Caco-2 (cell line): Measurements from ENCODE around the gene PPP1R27. TPM values are rescaled to one million over a fixed set of nuclear protein-coding genes. Genes with fewer than 3 reads are reported as not detected.

Experiments used
- BruUV-seq: library from RNA; stranded (reverse); fragments of 400-500 nt; replicated peaks from 2 replicates; lab custom pipeline; 2021; lab: Mats Ljungman, UMichigan
- CTCF ChIA-PET: fragments of 300-600 bp; sonication (Branson Sonifier 250); formaldehyde crosslinking; loops from one replicate; lab custom pipeline; 2022; ENCODE audit warnings: antibody characterized with exemption; lab: Charles Lee
- POLR2A ChIA-PET: fragments of 300-600 bp; sonication (Branson Sonifier 250); formaldehyde crosslinking; loops from one replicate; lab custom pipeline; 2022; ENCODE audit warnings: antibody characterized with exemption; lab: Charles Lee
- DNase-seq, 2 experiments: peaks; one replicate each; pipeline versions ENCODE4 v3.0.0 to v3.0.0-alpha.2; 2020 to 2022
- H3K27me3 ChIP-seq: replicated peaks from 2 replicates; pipeline ENCODE4 v1.6.0; 2011; ENCODE audit warnings: low read length; ENCODE audit not compliant: control insufficient read depth, insufficient read depth
- H3K36me3 ChIP-seq: 2 replicates; pipeline ENCODE4 v1.5.1; 2011; ENCODE audit warnings: low read length; ENCODE audit not compliant: control insufficient read depth, insufficient read depth
- H3K4me1 ChIP-seq: fragments of 250-450 bp; sonication (Bioruptor Pico); 2 replicates; pipeline ENCODE4 v1.5.1; 2020; ENCODE audit warnings: mild to moderate bottlenecking
- H3K4me3 ChIP-seq: 2 replicates; pipeline ENCODE4 v1.5.1; 2011; ENCODE audit warnings: low read depth, mild to moderate bottlenecking, control low read depth, low read length
- H3K9me3 ChIP-seq: fragments of 250-450 bp; sonication (Bioruptor Pico); 2 replicates; pipeline ENCODE4 v1.5.1; 2020; ENCODE audit warnings: mild to moderate bottlenecking, moderate library complexity
- H3K27ac Mint-ChIP-seq: one replicate; pipeline ENCODE4 v1.8.0; 2022; ENCODE audit warnings: mixed read lengths; ENCODE audit not compliant: unreplicated experiment
- H3K27me3 Mint-ChIP-seq: one replicate; pipeline ENCODE4 v1.8.0; 2022; ENCODE audit warnings: mixed read lengths; ENCODE audit not compliant: insufficient read depth, unreplicated experiment
- H3K36me3 Mint-ChIP-seq: one replicate; pipeline ENCODE4 v1.8.0; 2022; ENCODE audit warnings: mild to moderate bottlenecking, mixed read lengths; ENCODE audit not compliant: insufficient read depth, unreplicated experiment
- H3K4me1 Mint-ChIP-seq: one replicate; pipeline ENCODE4 v1.8.0; 2022; ENCODE audit warnings: low read depth, mixed read lengths; ENCODE audit not compliant: unreplicated experiment
- H3K4me3 Mint-ChIP-seq: one replicate; pipeline ENCODE4 v1.8.0; 2022; ENCODE audit warnings: mild to moderate bottlenecking, moderate library complexity, mixed read lengths; ENCODE audit not compliant: unreplicated experiment
- H3K9me3 Mint-ChIP-seq: one replicate; pipeline ENCODE4 v1.8.0; 2022; ENCODE audit warnings: mixed read lengths; ENCODE audit not compliant: unreplicated experiment
- CTCF ChIP-seq, 2 experiments: fragments of 200-600 bp in 1 of 2; IDR thresholded peaks; 1 replicate in 1 of 2; 2 replicates in 1 of 2; pipeline versions ENCODE4 v1.5.1 to v1.8.0; 2011 to 2022; ENCODE audit warnings: antibody characterized with exemption in 1 of 2, control low read depth in 1 of 2, inconsistent platforms in 1 of 2, low read depth in 1 of 2, low read length in 1 of 2, mild to moderate bottlenecking in 1 of 2, moderate library complexity in 1 of 2; ENCODE audit not compliant: insufficient read depth in 1 of 2, severe bottlenecking in 1 of 2, unreplicated experiment in 1 of 2
- intact Hi-C: fragments of 100-400 bp; cut with micrococcal nuclease; formaldehyde crosslinking; loops from one replicate; pipeline ENCODE4 v1.10.0; 2022; ENCODE audit not compliant: unreplicated experiment
- total RNA-seq: library from RNA; stranded (reverse); gene quantifications from 2 replicates; pipeline ENCODE4 v1.2.3, GENCODE V29; 2022

The PPP1R27 gene
- total RNA-seq, 1 experiment from 2014 or later, result 0.93 TPM

GRCh38 chr17:81865733-81866439 lies 31.0 kb upstream of the PPP1R27 start:
- Histone ChIP-seq H3K9me3 (no peaks in the 10 kb centered on the region), H3K4me1 (peaks cover 48% of the 10 kb centered on the region), H3K27me3 (no peaks in the 10 kb centered on the region), H3K36me3 (peaks cover 4% of the 10 kb centered on the region; the same call in 1 of the 2 replicates), H3K4me3 (no peak overlapping the region)
- Mint-ChIP-seq H3K27ac (peak overlapping the region; percentile 90), H3K4me3 (peak overlapping the region; percentile 22), H3K9me3 (no peaks in the 10 kb centered on the region), H3K27me3 (no peaks in the 10 kb centered on the region), H3K36me3 (peaks cover 95% of the 10 kb centered on the region), H3K4me1 (peaks cover 27% of the 10 kb centered on the region)
- intact Hi-C loops, result no loop called here
- no TSS peak for BruUV-seq
- no peak for TF ChIP-seq CTCF (IDR thresholded peaks at IDR 0.05; ENCODE audit: insufficient read depth in 1 of 2, low read depth in 1 of 2, low read length in 1 of 2, severe bottlenecking in 1 of 2, unreplicated experiment in 1 of 2)
- ChIA-PET POLR2A (no interaction called here), CTCF (interaction anchor here (0.6 kb wide), 1 partner anchor 266 kb away, joined by 4 read pairs; no protein-coding TSS in a partner anchor)
- DNase-seq, result no peak

- Mint-ChIP-seq H3K4me3 (peak overlapping the region; percentile 22), H3K4me1 (peaks cover 27% of the 10 kb centered on the region), H3K27ac (peak overlapping the region; percentile 90), H3K9me3 (no peaks in the 10 kb centered on the region), H3K27me3 (no peaks in the 10 kb centered on the region), H3K36me3 (peaks cover 98% of the 10 kb centered on the region)
- H3K4me1 ChIP-seq, result peaks cover 48% of the 10 kb centered on the region
- H3K4me3 ChIP-seq, result no peak overlapping the region
- ChIA-PET POLR2A (no interaction called here), CTCF (interaction anchor here (0.6 kb wide), 1 partner anchor 267 kb away, joined by 4 read pairs; no protein-coding TSS in a partner anchor)
- no peak for TF ChIP-seq CTCF (IDR thresholded peaks at IDR 0.05; ENCODE audit: insufficient read depth in 1 of 2, low read depth in 1 of 2, low read length in 1 of 2, severe bottlenecking in 1 of 2, unreplicated experiment in 1 of 2)
- no peaks in the 10 kb centered on the region for H3K9me3 ChIP-seq
- intact Hi-C loops, result no loop called here
- no peaks in the 10 kb centered on the region for H3K27me3 ChIP-seq
- no peak for DNase-seq
- peaks cover 4% of the 10 kb centered on the region; the same call in 1 of the 2 replicates for H3K36me3 ChIP-seq
- BruUV-seq, result no TSS peak
Observed at GRCh38 chr17:81865358-81865732, 30.5 kb upstream of the PPP1R27 start.

- H3K36me3 ChIP-seq, result peaks cover 2% of the 10 kb centered on the region
- intact Hi-C loops, result no loop called here
Observed at GRCh38 chr17:81863833-81864768, 29.3 kb upstream of the PPP1R27 start.

More at GRCh38 chr17:81863833-81864768, 29.3 kb upstream of the PPP1R27 start:
- Histone ChIP-seq H3K4me3 (no peak overlapping the region), H3K27me3 (no peaks in the 10 kb centered on the region), H3K4me1 (peaks cover 38% of the 10 kb centered on the region), H3K9me3 (no peaks in the 10 kb centered on the region)
- CTCF ChIA-PET, result interaction anchor here (0.6 kb wide), 1 partner anchor 9 kb away, joined by 3 read pairs; no protein-coding TSS in a partner anchor
- Mint-ChIP-seq H3K27ac (peak overlapping the region; percentile 55), H3K36me3 (peaks cover 98% of the 10 kb centered on the region), H3K4me1 (peaks cover 27% of the 10 kb centered on the region), H3K9me3 (no peaks in the 10 kb centered on the region), H3K27me3 (no peaks in the 10 kb centered on the region), H3K4me3 (peak overlapping the region; percentile 33)
- POLR2A ChIA-PET, result no interaction called here
- peak in 1 of 2 experiments; percentile 45 for DNase-seq
- no peak for TF ChIP-seq CTCF (IDR thresholded peaks at IDR 0.05; ENCODE audit: insufficient read depth in 1 of 2, low read depth in 1 of 2, low read length in 1 of 2, severe bottlenecking in 1 of 2, unreplicated experiment in 1 of 2)
- no TSS peak for BruUV-seq
